GM10248 (cell line): ENCODE measurements around the gene G6PC2.

Experiments
- CTCF ChIA-PET: fragments of 300-600 bp; sonication (Branson Sonifier 250); formaldehyde crosslinking; extraction: SDS; loops from one replicate; lab custom pipeline; 2021; ENCODE audit warnings: antibody characterized with exemption; lab: Yijun Ruan, JAX
- POLR2A ChIA-PET: fragments of 350-650 bp; sonication (Branson Sonifier 250); formaldehyde crosslinking; extraction: SDS; loops from one replicate; lab custom pipeline; 2020; ENCODE audit warnings: antibody characterized with exemption; lab: Yijun Ruan, JAX
- DNase-seq: peaks from one replicate; pipeline ENCODE4 v3.0.0; 2012; ENCODE audit errors: extremely low spot score
- TF ChIP-seq, protein P1 (sequence below): IDR thresholded peaks from 2 replicates; pipeline ENCODE4 v1.5.1; 2012; ENCODE audit warnings: mild to moderate bottlenecking, low read depth; ENCODE audit errors: extremely low read depth, missing control alignments, control extremely low read depth

The G6PC2 gene, protein sequence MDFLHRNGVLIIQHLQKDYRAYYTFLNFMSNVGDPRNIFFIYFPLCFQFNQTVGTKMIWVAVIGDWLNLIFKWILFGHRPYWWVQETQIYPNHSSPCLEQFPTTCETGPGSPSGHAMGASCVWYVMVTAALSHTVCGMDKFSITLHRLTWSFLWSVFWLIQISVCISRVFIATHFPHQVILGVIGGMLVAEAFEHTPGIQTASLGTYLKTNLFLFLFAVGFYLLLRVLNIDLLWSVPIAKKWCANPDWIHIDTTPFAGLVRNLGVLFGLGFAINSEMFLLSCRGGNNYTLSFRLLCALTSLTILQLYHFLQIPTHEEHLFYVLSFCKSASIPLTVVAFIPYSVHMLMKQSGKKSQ

DNA sequence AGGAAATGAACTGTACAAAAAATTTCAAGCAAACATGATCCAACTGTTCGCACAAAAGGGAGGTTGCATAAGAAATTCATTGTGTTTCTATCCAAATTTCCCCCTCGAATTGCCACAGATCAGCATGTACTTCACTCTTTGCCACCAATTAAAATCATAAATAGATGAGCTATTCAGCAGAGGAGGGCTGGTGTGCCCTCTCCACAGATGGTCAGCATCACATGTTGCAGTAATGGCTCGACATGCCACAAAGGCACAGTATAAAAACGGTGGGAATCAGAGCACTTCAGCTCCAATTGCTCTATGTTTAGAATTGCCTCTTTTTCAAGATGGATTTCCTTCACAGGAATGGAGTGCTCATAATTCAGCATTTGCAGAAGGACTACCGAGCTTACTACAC lies at the start of gene G6PC2:
Gene G6PC2 (plus strand): TSS at position 289 of the 400 bp plus-strand sequence. CDS start 41 bp downstream, at position 330.
- ChIA-PET CTCF (no interaction called here), POLR2A (no interaction called here)
- DNase-seq = no peak
- TF ChIP-seq, protein P1, sequence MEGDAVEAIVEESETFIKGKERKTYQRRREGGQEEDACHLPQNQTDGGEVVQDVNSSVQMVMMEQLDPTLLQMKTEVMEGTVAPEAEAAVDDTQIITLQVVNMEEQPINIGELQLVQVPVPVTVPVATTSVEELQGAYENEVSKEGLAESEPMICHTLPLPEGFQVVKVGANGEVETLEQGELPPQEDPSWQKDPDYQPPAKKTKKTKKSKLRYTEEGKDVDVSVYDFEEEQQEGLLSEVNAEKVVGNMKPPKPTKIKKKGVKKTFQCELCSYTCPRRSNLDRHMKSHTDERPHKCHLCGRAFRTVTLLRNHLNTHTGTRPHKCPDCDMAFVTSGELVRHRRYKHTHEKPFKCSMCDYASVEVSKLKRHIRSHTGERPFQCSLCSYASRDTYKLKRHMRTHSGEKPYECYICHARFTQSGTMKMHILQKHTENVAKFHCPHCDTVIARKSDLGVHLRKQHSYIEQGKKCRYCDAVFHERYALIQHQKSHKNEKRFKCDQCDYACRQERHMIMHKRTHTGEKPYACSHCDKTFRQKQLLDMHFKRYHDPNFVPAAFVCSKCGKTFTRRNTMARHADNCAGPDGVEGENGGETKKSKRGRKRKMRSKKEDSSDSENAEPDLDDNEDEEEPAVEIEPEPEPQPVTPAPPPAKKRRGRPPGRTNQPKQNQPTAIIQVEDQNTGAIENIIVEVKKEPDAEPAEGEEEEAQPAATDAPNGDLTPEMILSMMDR = no peak

DNA sequence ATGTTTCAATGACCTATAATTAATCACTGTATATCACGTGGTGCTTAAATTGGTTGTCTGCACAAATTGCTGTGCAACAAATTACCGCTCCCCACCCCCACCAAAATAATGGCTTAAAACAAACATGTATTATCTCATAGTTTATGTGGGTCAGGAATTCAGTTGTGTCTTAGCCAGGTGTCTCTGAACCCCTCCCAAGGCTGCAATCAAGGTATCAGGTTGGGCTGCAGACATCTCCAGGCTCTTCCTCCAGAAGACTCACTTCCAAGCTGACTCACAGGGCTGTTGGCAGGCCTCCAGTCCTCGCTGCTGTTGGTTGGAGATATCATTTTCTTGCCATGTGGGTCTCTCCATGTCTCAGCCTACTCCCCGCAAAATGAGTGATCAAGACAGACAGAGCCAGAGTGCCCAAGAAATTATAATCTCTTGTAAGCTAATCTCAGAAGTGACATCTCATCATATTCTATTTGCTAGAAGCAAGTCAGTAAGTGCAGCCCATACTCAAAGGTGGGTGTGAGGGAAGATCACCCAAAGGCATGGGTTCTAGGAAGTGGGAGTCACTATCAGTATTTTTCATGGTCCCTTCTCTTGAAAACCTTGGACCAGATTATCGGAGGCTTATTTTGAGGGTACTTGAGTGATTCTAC lies 49.3 kb upstream of the G6PC2 start:
- TF ChIP-seq, protein P1 = no peak
- no peak for DNase-seq
- CTCF ChIA-PET = interaction anchor here (0.9 kb wide), 1 partner anchor 138 kb away, joined by 3 read pairs; no protein-coding TSS in a partner anchor
- POLR2A ChIA-PET = no interaction called here

DNA sequence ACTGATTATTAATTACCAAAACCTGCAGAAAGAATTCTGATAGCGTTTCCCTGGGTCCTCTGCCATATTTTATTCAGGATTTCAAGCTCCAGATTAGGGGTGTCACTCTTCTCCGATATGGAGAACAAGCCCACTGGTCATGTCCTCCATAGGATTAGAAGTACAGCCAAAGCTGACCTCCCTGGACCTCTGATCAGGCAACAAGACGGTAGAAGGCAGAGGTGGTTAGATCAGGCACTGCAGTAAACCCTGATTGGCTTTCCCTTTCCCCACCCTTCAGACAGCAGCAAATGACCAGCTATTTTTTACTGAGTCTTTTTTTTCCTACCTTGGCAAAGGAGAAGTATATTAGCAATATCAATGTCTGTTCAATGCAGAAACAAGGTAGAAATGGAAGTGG lies 48.6 kb upstream of the G6PC2 start:
- ChIA-PET CTCF (interaction anchor here (0.9 to 1.5 kb wide), 2 partner anchors 9 to 139 kb away, joined by 3 read pairs; no protein-coding TSS in a partner anchor), POLR2A (no interaction called here)
- no peak for DNase-seq
- TF ChIP-seq, protein P1 = no peak

DNA sequence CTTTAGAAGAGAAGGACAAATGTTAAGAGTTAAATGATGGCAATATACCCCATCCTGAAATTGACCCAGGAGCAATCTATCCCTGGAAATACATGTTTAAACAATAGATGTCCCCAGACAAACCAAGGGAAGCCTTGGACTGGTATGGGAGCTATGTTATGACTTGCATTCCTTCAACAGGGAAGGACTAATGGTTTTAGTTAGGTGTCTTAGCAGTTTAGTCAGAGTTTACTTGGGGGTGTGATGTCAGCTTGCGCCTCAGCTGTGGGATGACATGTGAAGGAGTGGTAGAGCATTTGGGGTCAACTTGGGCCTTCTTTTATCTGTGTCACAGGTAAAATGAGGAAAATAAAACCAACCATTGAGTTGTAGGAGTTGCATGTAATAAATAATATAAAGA lies 47.6 kb upstream of the G6PC2 start:
- DNase-seq = no peak
- POLR2A ChIA-PET = no interaction called here
- TF ChIP-seq, protein P1 = no peak
- CTCF ChIA-PET = interaction anchor here (1.5 kb wide), 1 partner anchor 8 kb away, joined by 3 read pairs; no protein-coding TSS in a partner anchor

DNA sequence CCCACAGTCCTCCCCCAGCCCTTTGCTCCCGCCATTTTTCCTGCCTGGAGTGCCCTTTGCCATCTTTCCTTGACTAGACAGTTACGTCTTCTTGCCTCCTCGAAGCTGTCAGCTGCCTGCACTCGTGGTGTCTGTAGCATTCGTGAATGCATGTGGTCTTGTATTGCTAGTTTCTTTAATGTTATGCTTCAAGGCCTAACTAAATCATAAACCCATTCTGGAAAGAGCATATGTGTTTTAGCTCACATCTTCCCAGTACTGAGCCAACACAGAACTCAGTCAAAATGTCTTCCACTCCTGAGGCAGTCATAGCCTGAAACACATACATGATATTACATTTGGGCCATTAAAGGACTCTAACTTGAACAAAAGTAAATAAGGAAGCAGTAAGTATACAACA lies 46.4 kb upstream of the G6PC2 start:
- TF ChIP-seq, protein P1 = no peak
- ChIA-PET CTCF (no interaction called here), POLR2A (no interaction called here)
- no peak for DNase-seq

DNA sequence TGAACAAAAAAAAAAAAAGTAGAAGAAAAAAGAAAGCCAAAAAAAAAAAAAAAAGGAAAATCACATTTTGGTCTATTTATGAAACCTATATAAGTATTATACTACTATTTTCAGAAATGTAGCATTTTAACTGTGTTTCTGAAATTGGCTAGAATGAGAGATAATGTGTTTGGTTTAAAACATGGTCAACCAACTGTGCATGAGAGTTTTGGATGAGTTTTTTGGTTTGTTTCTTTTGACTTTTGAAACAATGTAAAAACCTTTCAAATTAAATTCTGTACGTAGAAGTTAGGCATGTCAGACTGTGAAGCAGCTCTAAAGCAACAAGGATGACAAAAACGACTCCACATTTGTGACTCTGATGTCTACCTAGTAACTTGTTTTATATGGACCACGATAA lies 45.5 kb upstream of the G6PC2 start:
- ChIA-PET POLR2A (no interaction called here), CTCF (no interaction called here)
- TF ChIP-seq, protein P1 = no peak
- no peak for DNase-seq
